BE2C (cell line): ENCODE measurements around the gene VEGFB.

Experiments
- DNase-seq: peaks from one replicate; pipeline ENCODE4 v3.0.0-alpha.2; 2020
- H3K27me3 ChIP-seq: fragments of 250-450 bp; sonication (Bioruptor Pico); 2 replicates; pipeline ENCODE4 v1.5.1; 2020; ENCODE audit warnings: mild to moderate bottlenecking
- H3K36me3 ChIP-seq: fragments of 250-450 bp; sonication (Bioruptor Pico); 2 replicates; pipeline ENCODE4 v1.5.1; 2020; ENCODE audit warnings: mild to moderate bottlenecking
- H3K4me1 ChIP-seq: fragments of 250-450 bp; sonication (Bioruptor Pico); 2 replicates; pipeline ENCODE4 v1.5.1; 2020
- H3K4me3 ChIP-seq: 2 replicates; pipeline ENCODE4 v1.5.1; 2011; ENCODE audit warnings: low read depth, low read length
- H3K9me3 ChIP-seq: fragments of 250-450 bp; sonication (Bioruptor Pico); 2 replicates; pipeline ENCODE4 v1.5.1; 2020
- CTCF ChIP-seq: IDR thresholded peaks from 2 replicates; pipeline ENCODE4 v1.5.1; 2012; ENCODE audit warnings: mild to moderate bottlenecking, low read depth, low read length

Gene VEGFB

GRCh38 chr11:64284048-64284961, 49.9 kb downstream of the VEGFB start, which contains the start of gene BAD:
Gene BAD, minus strand, starts transcription at chr11:64284665. Its CDS starts 297 bp downstream, at chr11:64284368.
- Histone ChIP-seq H3K9me3 (no peaks in the 10 kb centered on the region), H3K36me3 (no peaks in the 10 kb centered on the region), H3K4me1 (no peaks in the 10 kb centered on the region), H3K4me3 (peak within 1 kb of the TSS; percentile 69), H3K27me3 (no peaks in the 10 kb centered on the region)
- no peak for TF ChIP-seq CTCF
- peak; percentile 91 for DNase-seq

GRCh38 chr11:64284962-64285884, 50.8 kb downstream of the VEGFB start, which contains the start of gene GPR137:
Gene GPR137, plus strand, starts transcription at chr11:64285848. Its CDS starts 677 bp downstream, at chr11:64286525.
- DNase-seq, result peak; percentile 74

GRCh38 chr11:64285885-64286800, 51.8 kb downstream of the VEGFB start:
- Histone ChIP-seq H3K4me3 (peak overlapping the region; percentile 69), H3K27me3 (peaks cover 11% of the 10 kb centered on the region), H3K4me1 (no peaks in the 10 kb centered on the region), H3K9me3 (no peaks in the 10 kb centered on the region), H3K36me3 (no peaks in the 10 kb centered on the region)
- TF ChIP-seq CTCF, result 0 out of 2 replicates have a peak, but pooled peaks have one; percentile 19
- DNase-seq, result no peak

More at GRCh38 chr11:64284962-64285884, 50.8 kb downstream of the VEGFB start, which contains the start of gene GPR137:
- H3K9me3 ChIP-seq, result no peaks in the 10 kb centered on the region
- H3K4me1 ChIP-seq, result no peaks in the 10 kb centered on the region
- no peak for TF ChIP-seq CTCF
- no peaks in the 10 kb centered on the region for H3K36me3 ChIP-seq
- H3K27me3 ChIP-seq, result peaks cover 2% of the 10 kb centered on the region; the same call in 1 of the 2 replicates
- H3K4me3 ChIP-seq, result peak within 1 kb of the TSS; percentile 69

- Histone ChIP-seq H3K27me3 (peaks cover 17% of the 10 kb centered on the region), H3K4me1 (no peaks in the 10 kb centered on the region), H3K9me3 (no peaks in the 10 kb centered on the region), H3K4me3 (no peak overlapping the region), H3K36me3 (no peaks in the 10 kb centered on the region)
- no peak for DNase-seq
- no peak for TF ChIP-seq CTCF
These were observed 52.4 kb downstream of the VEGFB start for GRCh38 chr11:64286801-64287159.

- peaks cover 27% of the 10 kb centered on the region for H3K27me3 ChIP-seq
- H3K4me3 ChIP-seq, result no peak overlapping the region
- no peaks in the 10 kb centered on the region for H3K4me1 ChIP-seq
- H3K36me3 ChIP-seq, result no peaks in the 10 kb centered on the region
- DNase-seq, result no peak
- no peaks in the 10 kb centered on the region for H3K9me3 ChIP-seq
- TF ChIP-seq CTCF, result no peak
These were observed 53.4 kb downstream of the VEGFB start for GRCh38 chr11:64287676-64288352.
